ENCODE data around the gene SRPK1.

SRPK1 gene

DNA sequence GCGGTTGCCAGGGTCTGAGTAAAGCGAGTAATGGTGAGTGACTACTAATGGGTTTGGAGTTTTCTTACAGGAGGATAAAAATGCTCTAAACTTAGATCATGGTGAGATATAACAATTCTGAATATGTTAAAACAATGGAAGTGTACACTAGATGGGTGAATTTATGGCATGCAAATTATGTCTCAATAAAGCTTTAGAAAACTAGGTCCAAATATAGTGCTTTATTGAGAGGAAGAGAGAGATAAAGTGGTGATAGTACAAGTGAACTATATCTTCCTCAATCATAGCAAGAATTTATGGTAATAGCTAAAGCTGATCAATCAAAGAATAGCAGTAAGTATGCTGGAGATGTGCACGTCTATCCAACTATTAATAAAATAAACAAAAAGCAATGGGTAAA lies 23.9 kb downstream of the SRPK1 start:
- no peak for DNase-seq

DNA sequence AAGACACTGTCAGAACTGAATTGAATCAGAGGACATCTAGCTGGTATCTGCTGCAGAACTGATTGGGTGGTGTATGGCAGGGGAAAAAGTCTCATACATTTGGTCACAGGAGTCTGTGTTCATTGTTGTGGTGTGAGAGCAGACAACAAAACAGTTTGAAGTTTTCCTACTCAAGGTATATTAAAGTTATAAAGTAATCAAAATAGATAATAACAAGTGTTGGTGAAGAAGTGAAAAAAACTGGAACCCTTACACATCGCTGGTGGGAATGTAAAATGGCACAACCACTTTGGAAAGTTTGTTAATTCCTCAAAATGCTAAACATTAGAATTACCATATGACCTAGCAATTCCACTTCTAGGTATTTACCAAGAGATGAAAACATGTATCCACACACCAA lies 24.7 kb downstream of the SRPK1 start:
- no peak for DNase-seq

DNA sequence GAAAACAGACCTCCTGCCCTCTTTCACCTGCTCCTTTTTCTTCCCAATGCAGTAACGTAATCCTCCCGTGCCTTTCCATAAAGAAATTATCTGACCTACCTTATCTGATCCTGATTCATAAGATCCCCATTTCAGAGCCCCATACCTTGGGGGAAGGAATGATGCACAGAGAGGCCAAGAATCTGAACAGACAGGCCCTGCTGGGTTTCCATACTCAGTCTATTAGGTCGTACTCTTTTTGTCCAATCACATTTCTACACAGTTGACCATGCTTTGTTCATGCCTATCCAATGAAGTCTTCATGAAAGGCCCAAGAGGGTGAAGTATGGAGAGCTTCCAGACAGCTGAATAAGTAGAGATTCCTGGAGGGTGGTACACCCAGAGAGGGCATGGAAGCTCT lies 25.3 kb downstream of the SRPK1 start:
- no peak for DNase-seq

DNA sequence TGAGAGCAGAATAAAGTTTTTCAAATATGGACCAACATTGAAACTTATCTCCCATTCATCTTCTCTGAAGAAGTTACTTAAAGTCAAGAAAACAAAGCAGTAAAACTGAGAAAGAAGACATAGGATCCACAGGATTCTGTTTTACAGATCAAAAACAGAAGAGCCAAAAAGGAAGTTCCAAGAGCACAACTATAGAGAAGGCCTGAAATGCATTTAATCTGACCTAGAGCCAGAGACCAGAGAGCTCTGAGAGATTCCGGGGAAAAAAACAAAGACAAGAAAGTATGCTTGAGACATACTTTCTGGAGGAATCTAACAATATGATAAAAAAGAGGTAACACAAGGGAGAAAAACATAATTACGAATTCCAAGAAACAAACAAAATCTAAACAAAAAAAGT lies 26.1 kb downstream of the SRPK1 start:
- DNase-seq = no peak

DNA sequence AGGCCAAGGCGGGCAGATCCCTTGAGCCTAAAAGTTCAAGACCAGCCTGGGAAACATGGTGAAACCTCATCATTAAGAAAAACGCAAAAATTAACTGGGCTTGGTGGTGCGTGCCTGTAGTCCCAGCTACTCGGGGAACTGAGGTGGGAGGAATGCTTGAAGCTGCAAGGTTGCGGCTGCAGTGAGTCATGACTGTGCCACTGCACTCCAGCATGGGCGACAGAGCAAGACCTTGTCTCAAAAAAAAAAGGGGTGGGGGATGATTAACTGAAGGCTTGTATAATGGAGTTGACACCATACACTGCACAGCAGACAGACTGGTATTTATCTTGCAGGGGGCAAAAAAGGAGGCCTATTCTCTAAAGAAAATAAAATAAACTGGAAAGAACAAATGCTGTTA lies 27.7 kb downstream of the SRPK1 start:
- DNase-seq = no peak

DNA sequence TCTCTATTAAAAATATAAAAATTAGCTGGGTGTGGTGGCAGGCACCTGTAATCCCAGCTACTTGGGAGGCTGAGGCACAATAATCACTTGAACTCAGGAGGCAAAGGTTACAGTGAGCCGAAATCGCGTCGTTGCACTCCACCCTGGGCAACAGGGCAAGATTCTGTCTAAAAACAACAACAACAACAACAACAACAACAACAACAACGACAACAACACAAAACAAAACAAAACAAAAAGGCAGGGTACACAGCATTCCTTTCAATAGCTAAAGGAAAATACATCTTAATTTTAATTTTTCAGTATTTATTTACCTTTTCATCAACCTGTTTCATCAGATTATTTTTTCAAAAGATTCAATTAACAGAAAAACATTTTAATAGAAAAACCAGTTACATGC lies 28.4 kb downstream of the SRPK1 start:
- no peak for DNase-seq

DNA sequence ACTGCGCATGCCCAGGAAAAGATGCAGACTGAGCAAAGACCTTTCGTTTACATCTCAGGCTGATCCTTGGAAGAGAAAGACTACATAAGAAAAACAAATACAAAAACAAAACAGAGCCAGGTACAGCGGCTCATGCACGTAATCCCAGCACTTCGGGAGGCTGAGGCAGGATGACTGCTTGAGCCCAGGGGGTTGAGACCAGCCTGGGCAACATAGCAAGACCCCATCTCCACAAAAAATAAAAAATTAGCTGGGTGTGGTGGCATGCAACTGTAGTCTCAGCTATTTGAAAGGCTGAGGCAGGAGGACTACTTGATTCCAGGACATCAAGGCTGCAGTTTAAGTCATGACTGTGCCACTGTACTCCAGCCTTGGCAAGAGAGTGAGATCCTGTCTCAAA lies 41.7 kb downstream of the SRPK1 start:
- no peak for DNase-seq

DNA sequence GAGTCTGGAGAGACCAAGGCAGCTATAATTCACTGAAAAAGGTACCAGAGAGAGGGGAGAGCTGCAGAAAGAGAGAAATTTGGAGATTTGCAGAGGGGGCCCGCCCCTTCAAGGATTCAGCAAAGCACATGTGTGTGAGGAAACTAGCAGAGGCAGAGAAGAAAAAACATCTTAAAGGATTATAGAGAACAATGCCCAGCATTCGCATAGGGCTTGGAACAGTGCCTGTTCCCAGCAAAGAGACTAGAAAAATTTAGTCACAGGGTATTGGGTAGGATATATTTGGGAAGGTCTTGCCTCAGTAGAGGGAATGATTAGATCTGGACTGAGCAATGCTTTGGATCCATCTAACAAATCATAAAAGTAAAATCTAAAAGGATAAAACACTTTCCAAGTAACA lies 44.0 kb downstream of the SRPK1 start:
- DNase-seq = no peak

DNA sequence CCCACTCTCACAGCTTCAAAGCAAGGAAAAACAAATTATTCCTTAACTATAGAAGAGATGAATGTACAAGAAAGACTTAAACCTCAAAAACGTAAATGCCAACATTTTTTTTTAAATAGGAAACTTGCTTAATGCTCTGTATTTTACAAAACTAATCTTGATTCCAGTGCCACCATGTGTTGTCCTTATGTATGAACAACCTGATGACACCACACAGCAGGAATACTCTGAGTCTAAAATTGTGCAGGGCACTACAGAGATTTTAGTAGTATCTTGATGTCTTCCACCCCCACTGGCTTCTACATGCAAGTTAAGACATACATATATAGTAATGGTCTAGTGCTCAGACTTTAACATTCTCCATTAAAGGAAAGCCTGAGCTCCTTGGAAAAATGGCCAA lies 46.2 kb downstream of the SRPK1 start:
- no peak for DNase-seq

DNA sequence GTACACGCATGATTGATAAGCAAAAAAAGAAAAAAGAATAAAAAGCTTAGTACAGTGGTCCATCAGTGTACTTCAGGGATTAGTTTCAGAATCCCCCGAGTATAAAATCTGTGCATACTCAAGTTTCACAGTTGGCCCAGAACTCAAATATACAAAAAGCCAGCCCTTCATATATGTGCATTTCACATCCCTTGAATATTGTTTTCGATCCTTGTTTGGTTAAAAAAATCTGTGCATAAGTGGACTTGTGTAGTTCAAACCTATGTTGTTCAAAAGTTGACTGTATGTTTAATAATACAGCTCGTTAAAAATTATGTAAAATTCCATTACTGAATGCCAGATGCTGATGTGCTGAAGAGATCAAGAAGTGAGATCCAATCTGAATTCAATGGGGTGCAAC lies 61.5 kb downstream of the SRPK1 start:
- no peak for DNase-seq

DNA sequence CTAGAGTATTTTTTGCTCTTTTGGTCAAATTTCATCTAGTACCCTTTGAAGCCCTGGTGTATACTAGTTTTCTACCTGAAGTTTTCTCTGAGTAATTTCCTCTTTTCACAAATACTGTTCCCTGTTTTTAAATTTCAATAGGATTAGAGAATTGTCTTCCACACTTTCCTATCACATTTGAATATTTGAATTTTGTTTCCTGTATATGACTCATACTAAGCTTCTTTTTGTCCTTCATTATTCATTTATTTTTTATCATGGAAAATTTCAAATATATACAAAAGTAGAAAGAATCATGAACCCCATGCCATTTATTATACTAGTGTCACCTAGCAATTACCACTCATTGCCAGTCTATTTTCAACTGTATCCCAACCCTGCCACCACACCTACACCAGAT lies 63.0 kb downstream of the SRPK1 start:
- no peak for DNase-seq

DNA sequence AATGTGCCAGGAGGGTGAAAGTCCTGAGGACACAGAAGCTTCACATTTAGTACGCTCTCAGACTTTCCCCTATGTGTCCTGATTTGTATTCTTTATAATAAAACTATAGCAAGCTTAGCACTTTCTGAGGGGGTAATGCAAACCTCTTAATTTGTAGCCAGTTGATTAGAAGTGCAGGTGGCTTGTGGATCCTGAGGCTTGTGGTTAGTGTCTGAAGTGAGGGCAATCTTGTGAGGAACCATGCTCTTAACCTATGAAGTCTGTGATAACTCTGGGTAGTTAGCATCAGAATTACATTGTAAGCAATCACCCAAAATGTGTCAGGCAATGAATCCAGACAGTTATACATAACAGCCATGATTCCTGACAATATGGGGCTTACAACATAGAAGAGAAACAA lies 64.6 kb downstream of the SRPK1 start:
- DNase-seq = no peak

DNA sequence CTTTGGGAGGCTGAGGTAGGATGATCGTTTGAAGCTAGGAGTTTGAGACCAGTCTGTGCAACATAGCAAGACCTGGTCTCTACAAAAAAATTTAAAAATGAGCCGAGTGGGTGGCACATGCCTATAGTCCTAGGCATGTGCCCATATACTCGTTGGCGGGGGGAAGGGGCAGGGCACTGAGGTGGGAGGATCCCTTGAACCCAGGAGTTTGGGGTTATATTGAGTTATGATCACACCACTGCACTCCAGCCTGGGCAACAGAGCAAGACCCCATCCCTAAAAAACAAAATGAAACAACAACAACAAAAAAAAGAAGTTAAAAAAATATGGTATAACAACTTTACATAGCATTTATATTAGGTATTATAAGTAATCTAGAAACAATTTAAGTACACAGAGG lies 67.9 kb downstream of the SRPK1 start:
- DNase-seq = no peak

DNA sequence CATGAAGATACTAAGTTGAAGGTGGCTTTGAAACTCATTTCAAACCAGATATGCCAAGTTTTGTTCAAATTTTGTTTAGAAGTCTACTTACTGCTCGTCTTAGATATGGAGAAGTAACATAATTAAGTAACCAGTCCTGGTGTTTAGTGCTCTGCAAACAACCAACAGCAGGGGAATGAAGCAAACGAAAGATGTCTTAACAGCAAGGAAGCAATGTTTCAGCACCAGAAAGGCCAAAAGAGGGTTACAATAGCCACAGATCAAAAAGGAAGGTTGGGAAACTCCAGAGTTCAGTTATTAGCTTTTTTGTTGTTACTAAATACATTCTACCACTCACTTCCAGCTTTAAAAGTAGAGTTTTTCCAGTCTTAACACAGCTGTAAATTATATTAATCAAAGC lies 70.7 kb downstream of the SRPK1 start:
- DNase-seq = no peak

DNA sequence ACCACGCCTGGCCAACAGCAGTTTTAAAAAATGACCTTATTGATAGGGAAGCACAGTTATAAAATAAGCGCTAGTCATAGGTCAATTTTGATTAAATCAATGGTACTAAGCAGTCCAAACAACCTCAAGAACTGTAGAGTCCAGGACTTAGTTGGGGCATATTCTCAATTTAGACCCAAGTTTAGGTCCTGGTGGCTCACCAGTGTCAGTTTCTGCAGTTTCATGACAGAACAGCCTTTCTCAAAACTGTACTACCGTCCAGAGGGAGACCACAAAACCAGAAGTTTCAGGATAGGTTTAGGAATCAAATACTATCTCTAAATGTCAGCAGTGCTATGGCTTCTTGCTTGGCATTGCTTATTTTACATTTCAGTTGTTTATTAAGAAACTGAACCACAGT lies 76.6 kb downstream of the SRPK1 start:
- no peak for DNase-seq

DNA sequence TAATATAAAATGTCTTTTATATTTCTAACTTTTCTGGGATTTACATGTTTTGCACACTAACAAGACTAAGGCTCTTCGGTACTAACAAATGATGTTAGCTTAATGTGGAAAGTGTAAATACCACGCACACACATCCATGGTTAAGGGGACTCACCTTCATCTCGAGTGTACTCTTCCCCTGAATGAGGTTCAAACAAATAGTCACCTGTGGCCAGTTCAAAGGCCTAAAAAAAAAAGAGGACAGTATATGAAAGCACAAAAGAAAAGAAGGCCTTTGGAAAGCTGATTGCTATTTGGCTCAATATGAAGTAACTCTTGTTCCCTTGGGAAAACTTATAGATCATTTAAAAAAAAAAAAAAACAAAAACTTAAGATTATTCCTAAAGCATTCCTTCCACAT lies 78.5 kb downstream of the SRPK1 start:
- DNase-seq = no peak

DNA sequence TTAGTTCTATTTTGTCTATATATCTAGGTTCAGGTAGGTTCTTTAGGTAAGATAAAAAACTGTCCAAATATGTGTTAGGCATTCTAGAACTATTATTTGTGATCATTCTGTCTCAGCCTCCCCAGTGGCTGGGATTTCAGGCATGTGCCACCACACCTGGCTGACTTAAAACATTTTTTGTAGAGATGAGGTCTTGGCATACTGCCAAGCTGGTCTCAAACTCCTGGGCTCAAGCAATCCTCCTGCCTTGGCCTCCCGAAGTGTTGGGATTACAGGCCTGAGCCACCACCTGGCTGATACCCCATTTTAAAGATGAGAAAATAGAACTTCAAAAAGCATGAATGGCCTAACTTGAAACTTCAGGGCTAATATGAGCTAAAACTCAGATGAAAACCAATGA lies 81.9 kb downstream of the SRPK1 start:
- DNase-seq = no peak

DNA sequence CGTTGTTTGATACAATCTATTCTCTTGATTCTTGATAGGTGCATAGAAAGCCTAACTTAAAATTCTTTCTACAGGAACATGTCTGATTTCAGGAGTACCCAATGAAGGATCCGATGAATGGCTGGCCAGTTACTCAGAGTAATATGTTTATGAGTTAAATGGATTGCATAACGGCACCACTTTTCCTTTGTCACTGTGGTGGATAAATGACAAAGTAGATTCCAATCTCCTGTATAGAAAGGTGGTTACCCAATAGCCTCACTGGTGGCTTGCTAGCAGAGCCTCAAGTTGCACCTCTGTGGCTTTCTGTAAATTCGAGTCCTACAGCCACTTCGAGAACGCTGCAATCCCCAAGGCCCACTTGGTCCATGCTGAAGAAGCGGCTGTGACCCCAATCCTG lies 87.4 kb downstream of the SRPK1 start:
- no peak for DNase-seq

DNA sequence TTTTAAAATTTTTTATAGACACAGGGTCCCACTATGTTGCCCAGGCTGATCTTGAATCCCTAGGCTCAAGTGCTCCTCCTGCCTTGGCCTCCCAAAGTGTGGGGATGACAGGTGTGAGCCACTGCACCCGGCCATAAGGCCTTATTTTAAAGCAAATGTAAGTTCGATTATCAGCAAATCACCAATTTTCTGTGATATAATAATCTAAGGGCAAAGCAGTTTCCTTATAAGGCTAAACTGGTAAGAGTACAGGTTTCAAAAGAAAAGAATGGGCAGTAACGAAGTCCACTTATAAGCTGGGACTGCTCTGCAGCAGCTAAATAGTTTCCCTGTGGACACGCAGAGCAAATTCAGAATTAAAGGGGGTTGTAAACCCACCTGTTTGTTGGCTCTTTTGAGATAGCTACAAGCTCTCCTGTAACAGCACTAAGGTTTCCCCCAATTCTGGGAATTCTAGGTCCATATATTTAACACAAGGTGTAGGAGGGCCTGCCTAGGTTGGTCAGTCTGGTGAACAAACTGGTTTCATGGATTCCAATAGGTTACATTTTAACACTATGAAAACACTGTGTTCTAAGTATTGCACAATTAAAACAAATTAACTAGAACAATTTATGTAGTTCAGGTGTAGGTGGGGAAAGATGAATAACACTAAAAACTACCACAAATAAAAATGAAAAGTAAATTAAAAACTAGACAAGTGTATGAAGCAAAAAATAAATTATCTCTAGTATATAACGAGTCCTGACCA lies 89.5 kb downstream of the SRPK1 start:
- DNase-seq = no peak

DNA sequence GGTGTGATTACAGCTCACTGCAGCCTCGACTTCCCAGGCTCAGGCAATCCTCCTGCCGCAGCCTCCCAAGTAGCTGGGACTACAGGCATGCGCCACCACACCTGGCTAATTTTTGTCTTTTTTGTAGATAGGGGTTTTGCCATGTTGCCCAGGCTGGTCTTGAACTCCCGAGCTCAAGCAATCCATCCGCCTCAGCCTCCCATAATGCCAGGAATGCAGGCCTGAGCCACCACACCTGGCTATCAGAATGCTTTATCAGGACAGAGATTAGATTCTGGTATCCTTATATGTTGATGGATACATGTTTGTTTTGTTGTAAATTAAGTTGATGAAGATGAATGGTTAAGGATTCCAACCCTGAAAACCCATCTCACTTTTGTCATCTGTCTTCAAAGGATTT lies 91.6 kb downstream of the SRPK1 start:
- DNase-seq = no peak

DNA sequence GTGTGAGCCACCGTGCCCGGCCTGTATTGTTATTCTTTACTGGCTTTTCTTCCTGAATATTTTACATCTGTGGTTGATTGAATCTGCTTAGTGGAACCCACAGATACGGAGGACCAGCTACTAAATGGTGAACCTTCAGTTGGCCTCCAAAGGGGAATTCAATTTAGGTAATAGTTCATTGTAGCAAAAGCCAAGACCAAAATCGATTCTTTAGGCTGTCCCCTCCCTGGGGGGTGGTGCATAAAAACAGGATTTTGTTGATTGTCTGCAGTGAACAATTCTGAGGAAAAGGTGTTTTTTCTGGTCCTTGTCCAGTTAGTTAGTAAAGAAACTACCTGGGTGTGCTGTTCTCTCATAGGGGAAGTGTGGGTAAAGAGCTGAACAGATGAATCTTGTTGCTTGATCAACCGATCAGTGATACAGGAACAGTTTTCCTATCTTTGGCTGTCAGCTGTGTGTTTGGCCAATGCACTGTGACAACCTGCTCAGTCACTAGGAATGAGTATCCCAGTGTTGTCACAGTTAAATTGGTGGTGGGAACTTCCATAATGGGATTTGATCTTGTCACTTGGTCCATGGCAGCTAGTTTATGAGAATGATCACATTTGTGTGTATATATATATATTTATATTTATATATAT lies 96.2 kb downstream of the SRPK1 start:
- no peak for DNase-seq

DNA sequence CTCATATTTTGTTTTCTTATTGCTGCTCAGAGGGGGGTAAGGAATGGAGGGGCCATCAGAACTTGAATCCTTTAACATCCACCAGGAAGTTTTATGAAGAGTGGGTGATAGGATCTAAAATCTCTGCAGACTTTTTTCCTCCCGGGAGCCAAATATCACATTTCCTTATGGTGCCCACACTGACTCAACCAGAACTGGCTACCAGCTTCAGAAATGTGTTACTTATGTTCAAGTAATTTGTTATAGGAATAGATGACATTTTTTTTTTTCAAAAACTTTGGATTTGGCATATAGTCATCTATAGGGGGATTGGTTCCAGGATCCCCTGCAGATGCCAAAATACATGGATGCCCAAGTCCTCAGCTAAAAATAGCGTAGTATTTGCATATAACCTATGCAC lies 97.3 kb downstream of the SRPK1 start:
- no peak for DNase-seq

DNA sequence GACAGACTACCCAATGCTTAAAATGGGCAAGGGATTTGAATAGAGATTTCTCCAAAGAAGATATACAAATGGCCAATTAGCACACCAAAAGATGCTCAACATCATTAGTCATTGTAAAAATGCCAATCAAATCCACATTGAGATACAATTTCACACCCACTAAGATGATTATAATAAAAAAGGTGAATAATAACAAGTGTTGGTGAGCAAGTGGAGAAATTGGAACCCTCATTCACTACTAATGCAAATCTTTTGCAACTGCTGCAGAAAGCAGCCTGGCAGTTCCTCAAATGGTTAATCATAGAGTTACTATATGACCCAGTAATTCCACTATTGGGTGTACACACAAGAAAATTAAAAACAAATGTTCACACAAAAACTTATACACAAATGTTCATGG lies 103.4 kb downstream of the SRPK1 start:
- no peak for DNase-seq

DNA sequence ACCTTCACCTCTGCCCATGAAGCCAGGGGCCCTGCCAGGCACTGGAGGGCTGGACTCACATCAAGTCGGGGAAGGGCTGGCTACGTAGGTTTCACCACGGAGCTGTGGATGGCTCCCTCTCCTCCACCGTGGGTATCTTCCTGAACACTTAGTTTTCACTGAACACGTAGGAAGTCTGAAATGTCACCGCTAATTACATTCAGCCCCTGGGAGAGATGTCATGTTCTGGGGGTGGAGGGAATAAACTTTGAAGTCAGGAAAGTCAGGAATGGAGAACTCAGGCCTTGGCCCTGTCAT lies 109.3 kb downstream of the SRPK1 start:
- no peak for DNase-seq

DNA sequence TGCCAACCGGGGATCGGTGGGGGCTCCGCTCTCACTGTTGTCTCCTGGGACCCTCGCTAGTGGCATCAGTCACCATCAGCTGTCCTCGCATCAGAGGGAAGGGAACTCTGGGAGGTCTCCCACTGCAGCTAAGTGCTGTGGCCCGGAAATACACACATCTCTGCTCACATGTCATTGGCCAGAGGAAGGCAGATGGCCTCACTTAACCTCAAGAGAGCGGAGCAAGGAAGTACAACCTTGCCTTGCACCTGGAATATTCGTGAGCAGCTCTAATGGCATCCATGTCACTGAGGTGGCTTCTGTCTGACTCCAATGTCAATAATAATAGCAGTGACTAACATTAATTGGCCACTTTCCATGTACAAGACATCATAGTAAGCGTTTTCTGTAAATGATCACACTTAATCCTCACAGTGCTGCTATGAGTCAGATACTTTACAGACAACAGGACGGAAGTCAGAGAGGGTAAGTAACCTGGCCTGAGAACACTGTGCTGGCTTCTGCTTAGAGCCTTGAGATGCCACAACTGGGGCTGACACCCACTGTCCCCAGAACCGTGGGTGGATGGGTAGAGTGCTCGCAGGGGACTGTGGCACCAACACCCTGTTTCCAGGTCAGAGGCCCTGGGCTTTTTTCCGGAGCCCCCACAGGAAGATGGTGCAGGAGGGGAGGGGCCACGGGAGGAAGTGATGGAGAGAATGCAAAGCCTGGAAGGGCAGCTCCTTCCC lies 109.8 kb downstream of the SRPK1 start:
- no peak for DNase-seq
